MCF 10A (cell line): ENCODE results near the gene SAA4. TPM values are rescaled to one million over a fixed set of nuclear protein-coding genes. Genes with fewer than 3 reads are reported as not detected.
"Not testable (repeated sequence)": the region's sequence is repeated elsewhere in the genome, so short reads cannot be mapped to it uniquely, and the experiment has no call there.

ENCODE experiments used
- BruUV-seq: library from RNA; stranded (reverse); fragments of 400-500 nt; replicated peaks from 2 replicates; lab custom pipeline; 2021; lab: Mats Ljungman, UMichigan
- CTCF ChIA-PET: fragments of 300-600 bp; sonication (Branson Sonifier 250); formaldehyde crosslinking; extraction: SDS; loops from one replicate; lab custom pipeline; 2021; ENCODE audit warnings: antibody characterized with exemption, inconsistent platforms; lab: Yijun Ruan, JAX
- POLR2A ChIA-PET: fragments of 300-600, 350-650 bp; sonication (Branson Sonifier 250); formaldehyde crosslinking; extraction: SDS; loops from one replicate; lab custom pipeline; 2020; ENCODE audit warnings: antibody characterized with exemption, inconsistent platforms; lab: Yijun Ruan, JAX
- DNase-seq: peaks from one replicate; pipeline ENCODE4 v3.0.0-alpha.2; 2018; ENCODE audit not compliant: unreplicated experiment
- H3K27ac Mint-ChIP-seq: one replicate; pipeline ENCODE4 v1.8.0; 2022; ENCODE audit warnings: mild to moderate bottlenecking, low read depth, mixed read lengths; ENCODE audit not compliant: unreplicated experiment
- H3K27me3 Mint-ChIP-seq: one replicate; pipeline ENCODE4 v1.8.0; 2022; ENCODE audit warnings: mixed read lengths; ENCODE audit not compliant: insufficient read depth, unreplicated experiment
- H3K36me3 Mint-ChIP-seq: one replicate; pipeline ENCODE4 v1.8.0; 2022; ENCODE audit warnings: mild to moderate bottlenecking, moderate library complexity, mixed read lengths; ENCODE audit not compliant: insufficient read depth, unreplicated experiment
- H3K4me1 Mint-ChIP-seq: one replicate; pipeline ENCODE4 v1.8.0; 2022; ENCODE audit warnings: mixed read lengths; ENCODE audit not compliant: insufficient read depth, unreplicated experiment
- H3K4me3 Mint-ChIP-seq: one replicate; pipeline ENCODE4 v1.8.0; 2022; ENCODE audit warnings: mild to moderate bottlenecking, moderate library complexity, mixed read lengths; ENCODE audit not compliant: unreplicated experiment
- H3K9me3 Mint-ChIP-seq: one replicate; pipeline ENCODE4 v1.8.0; 2022; ENCODE audit warnings: mixed read lengths; ENCODE audit not compliant: unreplicated experiment
- CTCF ChIP-seq: fragments of 200-600 bp; IDR thresholded peaks from one replicate; pipeline ENCODE4 v1.8.0; 2022; ENCODE audit warnings: antibody characterized with exemption, mild to moderate bottlenecking; ENCODE audit not compliant: unreplicated experiment
- intact Hi-C: fragments of 100-400 bp; cut with micrococcal nuclease; formaldehyde crosslinking; loops from 2 replicates; pipeline ENCODE4 v1.14.1; 2022
- total RNA-seq: library from RNA; stranded (reverse); gene quantifications from 2 replicates; pipeline ENCODE4 v1.2.3, GENCODE V29; 2022

Gene SAA4
- total RNA-seq, 1 experiment from 2014 or later: not detected

DNA sequence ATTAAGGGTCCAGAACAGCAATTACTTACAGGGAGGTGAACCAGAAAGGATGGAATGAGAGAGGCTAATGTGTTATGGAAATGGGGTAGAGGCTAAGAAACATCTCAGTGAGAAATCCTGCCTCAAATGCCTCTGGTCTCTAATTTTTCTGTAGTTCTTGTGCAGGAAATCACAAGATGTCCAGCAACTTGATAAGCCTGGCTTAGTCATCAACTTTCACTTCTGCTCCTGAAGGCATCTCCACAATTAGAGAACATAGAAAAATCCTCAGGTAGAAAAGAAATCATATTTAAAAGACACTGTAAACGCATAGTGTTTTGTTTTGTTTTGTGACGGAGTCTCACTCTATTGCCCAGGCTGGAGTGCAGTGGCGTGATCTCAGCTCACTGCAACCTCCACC, 45.2 kb downstream of the SAA4 start:
- TF ChIP-seq CTCF: no peak
- DNase-seq: no peak
- intact Hi-C loops: no loop called here
- Mint-ChIP-seq H3K36me3 (no peaks in the 10 kb centered on the region), H3K9me3 (no peaks in the 10 kb centered on the region), H3K27me3 (peaks cover 52% of the 10 kb centered on the region), H3K4me3 (no peak overlapping the region), H3K27ac (no peak overlapping the region), H3K4me1 (no peaks in the 10 kb centered on the region)
- POLR2A ChIA-PET: no interaction called here
- BruUV-seq: no TSS peak
- CTCF ChIA-PET: no interaction called here

- H3K27ac Mint-ChIP-seq, H3K9me3 Mint-ChIP-seq, intact Hi-C loops, H3K4me3 Mint-ChIP-seq, H3K4me1 Mint-ChIP-seq, DNase-seq, H3K36me3 Mint-ChIP-seq, POLR2A ChIA-PET, BruUV-seq: not testable (repeated sequence)
- peaks cover 60% of the 10 kb centered on the region for H3K27me3 Mint-ChIP-seq
- CTCF ChIA-PET: interaction anchor here (1.2 kb wide), 1 partner anchor 16 kb away, joined by 3 read pairs; no protein-coding TSS in a partner anchor
Measured at GRCh38 chr11:18189476-18190245, 46.9 kb downstream of the SAA4 start.

- intact Hi-C loops: no loop called here
- H3K27me3 Mint-ChIP-seq: peaks cover 63% of the 10 kb centered on the region
- CTCF ChIA-PET: no interaction called here
- TF ChIP-seq CTCF: no peak
- no peaks in the 10 kb centered on the region for H3K36me3 Mint-ChIP-seq
- H3K27ac Mint-ChIP-seq: no peak overlapping the region
- no peak overlapping the region for H3K4me3 Mint-ChIP-seq
- BruUV-seq: no TSS peak
- H3K4me1 Mint-ChIP-seq: no peaks in the 10 kb centered on the region
- POLR2A ChIA-PET: no interaction called here
- no peaks in the 10 kb centered on the region for H3K9me3 Mint-ChIP-seq
- no peak for DNase-seq
Measured at GRCh38 chr11:18188796-18189195, 47.8 kb downstream of the SAA4 start.

Other genes with a start within 250 kb of the SAA4 start
- 23.4 and 26.1 TPM in 2 replicates for gene SERGEF, start 223.8 kb downstream of the SAA4 start, total RNA-seq
- 0.19 and 0.20 TPM in 2 replicates for gene TPH1, start 190.5 kb downstream of the SAA4 start, total RNA-seq
- gene SAAL1, start 130.7 kb downstream of the SAA4 start, total RNA-seq: 21.6 and 34.3 TPM in 2 replicates
- gene MRGPRX3, start 104.2 kb downstream of the SAA4 start, total RNA-seq: 0.34 and 0.79 TPM in 2 replicates
- not detected in 2 replicates for gene MRGPRX4, start 64.0 kb downstream of the SAA4 start, total RNA-seq
- gene SAA2, start 11.9 kb upstream of the SAA4 start, total RNA-seq: 12.2 and 12.7 TPM in 2 replicates
- gene SAA1, start 29.5 kb upstream of the SAA4 start, total RNA-seq: 45.5 and 55.7 TPM in 2 replicates
- 23.6 and 31.8 TPM in 2 replicates for gene HPS5, start 85.3 kb upstream of the SAA4 start, total RNA-seq
- gene GTF2H1, start 85.8 kb upstream of the SAA4 start, total RNA-seq: 60.9 and 83.4 TPM in 2 replicates
- 516 and 739 TPM in 2 replicates for gene LDHA, start 157.8 kb upstream of the SAA4 start, total RNA-seq
- not detected in 2 replicates for gene LDHC, start 175.5 kb upstream of the SAA4 start, total RNA-seq
- not detected in 2 replicates for gene LDHAL6A, start 219.1 kb upstream of the SAA4 start, total RNA-seq